NCI-H1417 (cell line): ENCODE results near the gene TNFRSF4.

Source experiments
- DNase-seq, 3 experiments: peaks; one replicate each; lab custom pipeline; 2025; lab: John Stamatoyannopoulos, UW

TNFRSF4 gene

GRCh38 chr1:1245178-1245816 lies 31.3 kb upstream of the TNFRSF4 start:
- no peak for DNase-seq

- no peak for DNase-seq
Observed at GRCh38 chr1:1244192-1244811, 30.3 kb upstream of the TNFRSF4 start.

- DNase-seq = no peak
Observed at GRCh38 chr1:1243807-1244191, 29.8 kb upstream of the TNFRSF4 start.

- no peak for DNase-seq
Observed at GRCh38 chr1:1243266-1243660, 29.3 kb upstream of the TNFRSF4 start.

- no peak for DNase-seq
Observed at GRCh38 chr1:1242461-1243265, 28.7 kb upstream of the TNFRSF4 start.

DNA sequence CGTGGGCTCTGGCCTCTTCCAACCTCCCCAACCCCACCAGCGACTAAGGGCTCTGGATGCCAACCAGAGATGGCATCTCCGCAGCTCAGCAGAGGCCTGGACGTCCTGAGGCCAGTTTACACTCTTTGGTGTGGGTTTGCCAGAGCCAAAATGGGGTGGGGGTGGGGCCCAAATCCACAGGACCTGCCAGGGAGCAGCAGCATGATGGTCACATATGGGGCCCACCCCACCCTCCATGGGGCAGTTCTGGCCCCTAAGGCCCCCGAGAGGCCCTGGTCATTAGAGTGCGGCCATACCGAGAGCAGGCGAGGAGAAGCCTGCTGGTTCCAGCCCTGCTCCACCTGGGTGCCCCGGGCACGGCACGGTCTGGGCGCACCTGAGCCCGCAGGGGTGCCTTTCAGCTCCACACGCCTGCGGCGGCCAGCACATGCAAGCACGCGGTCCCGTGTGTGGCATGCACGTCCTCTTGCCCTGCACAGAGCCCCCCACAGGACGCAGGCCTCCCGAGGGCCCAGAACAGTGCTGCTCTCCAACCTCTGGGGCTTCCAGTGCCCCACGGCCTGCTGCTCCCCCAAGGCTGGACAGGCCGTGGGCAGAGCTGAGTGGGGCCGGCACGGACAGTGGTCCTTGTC lies 27.8 kb upstream of the TNFRSF4 start:
- DNase-seq = no peak

DNA sequence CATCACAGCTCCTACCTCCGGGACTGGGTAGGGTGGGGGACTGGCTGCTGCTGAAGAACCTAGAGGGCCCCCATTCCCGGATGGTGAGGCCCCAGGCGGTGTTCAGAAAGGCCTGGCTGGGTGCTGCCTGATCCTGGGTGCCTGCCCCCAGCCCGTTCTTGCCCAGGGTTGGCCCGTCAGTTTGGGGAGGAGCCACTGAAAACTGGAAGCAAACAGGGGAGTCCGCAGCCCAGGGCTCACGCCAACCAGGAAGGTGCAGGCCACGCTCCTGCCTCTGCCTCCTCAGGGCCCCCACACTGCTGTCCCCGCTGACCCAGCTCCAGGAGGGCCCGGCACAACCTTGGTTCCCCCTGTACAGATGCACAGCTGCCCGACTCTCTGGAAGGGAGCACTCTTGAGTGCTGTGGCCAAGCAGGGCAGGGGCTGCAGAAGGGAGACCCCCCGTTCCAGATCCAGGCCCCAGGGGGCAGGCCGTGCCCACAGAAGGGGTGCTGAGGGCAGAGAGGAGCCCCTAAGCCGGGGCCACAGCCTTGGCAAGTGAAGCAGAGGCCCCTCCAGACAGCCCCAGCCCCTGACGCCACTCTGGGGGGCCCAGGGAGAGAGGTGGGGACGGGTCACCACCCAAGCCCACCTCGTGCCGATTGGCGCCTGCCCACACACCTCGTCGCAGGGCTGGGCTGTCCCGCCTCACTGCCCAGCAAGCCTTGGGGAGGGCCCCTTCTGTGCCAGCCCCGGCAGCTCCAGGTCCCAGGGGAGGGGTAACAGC lies 27.1 kb upstream of the TNFRSF4 start:
- no peak for DNase-seq

DNA sequence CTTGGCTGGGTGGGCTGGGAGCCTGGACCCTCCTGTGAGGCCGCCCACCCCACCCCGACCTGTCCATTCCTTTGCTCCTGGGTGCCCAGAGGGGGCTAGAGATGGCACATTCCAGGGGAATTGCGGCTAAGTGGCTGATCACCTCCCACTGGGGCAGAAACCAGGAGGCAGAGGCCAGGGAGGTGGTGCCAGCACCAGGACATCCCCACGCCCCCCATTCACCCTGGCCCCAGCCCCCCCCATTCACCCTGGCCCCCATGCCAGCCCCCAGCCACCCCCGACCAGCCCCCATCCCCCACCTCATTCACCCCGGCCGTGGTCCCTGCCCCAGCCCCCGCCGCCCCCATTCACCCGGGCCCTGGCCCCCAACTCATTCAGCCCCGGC lies 26.4 kb upstream of the TNFRSF4 start:
- no peak for DNase-seq

DNA sequence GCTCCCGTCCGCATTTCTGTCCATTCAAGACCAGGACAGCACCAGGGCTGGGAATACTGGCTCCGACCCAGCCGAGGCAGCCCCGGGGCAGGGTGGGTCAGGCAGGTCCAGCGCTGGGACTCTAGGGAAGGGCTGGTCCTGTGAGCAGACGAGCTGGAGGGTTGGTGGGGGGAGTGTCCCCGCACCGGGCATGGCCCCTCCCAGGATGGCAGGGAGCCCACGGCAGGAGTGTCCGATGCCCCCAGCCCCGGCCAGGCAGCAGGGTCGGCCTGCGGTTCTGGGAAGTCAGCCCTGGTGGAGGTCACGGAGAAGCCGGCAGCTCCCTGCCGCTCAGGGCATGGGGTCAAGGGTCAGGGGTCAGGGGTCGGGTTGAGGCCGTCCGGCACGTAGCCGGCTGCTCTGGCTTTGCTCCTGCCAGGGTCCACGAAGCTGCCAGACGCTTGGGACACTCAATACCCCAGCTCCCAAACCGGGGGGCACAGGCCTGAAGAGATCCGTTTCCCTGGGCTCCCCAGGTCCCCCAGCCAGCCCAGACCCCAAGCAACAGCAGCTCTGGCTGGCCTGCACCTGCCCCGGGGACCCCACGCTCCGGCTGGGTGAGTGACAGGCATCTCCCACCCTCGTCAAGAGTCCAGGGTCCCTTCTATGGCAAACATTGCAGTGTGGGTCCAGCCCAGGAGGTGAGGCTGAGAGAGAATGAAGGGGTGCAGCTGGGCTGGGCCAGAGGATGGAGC lies 25.8 kb upstream of the TNFRSF4 start:
- DNase-seq = no peak

GRCh38 chr1:1239227-1239613 lies 25.3 kb upstream of the TNFRSF4 start:
- DNase-seq = no peak

GRCh38 chr1:1238702-1239178 lies 24.8 kb upstream of the TNFRSF4 start:
- no peak for DNase-seq

GRCh38 chr1:1237874-1238701 lies 24.1 kb upstream of the TNFRSF4 start:
- no peak for DNase-seq

DNA sequence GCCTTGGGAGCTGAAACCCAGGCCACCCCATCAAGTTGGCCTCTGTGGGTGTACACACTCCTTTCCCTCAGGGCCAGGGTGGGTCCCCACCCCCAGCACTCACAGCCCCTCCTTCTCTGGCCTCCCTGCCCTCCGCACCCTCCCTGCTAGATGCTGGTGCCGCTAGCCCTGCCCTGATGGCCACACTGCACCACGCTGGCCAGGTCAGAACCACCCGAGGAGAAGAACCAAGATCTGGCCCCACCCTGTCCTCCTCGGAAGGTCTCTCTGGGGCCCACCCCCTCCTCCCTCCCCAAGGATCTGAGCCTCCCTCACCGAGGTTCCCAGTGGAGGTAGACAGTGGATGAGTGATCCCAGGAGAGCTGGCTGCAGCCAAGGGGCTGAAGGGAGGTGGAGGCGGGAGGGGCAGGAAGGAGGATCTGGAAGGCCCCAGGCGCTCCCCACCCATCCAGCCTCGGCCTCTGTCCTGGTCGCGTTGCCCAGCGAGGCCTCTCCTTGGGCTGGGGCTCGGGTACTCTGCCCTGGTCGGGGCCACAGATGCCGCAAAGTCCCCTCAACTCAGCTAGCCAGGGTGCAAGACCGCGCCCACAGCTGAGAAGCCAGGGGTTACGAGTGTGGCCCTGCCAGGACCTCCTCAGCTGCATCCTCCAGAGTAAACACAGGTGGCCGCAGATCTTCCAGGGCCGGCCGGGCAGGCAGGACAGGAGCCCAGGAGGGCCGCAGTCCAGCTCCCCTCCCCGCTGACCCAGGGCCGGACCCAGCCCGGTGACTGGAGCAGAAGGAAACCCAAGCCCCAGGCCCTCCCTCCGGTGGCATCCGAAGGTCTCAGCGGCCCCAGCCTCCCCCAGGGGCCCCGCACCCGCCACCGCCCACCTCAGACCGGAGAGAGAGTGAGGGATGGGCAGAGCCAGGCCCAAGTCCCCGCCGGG lies 23.3 kb upstream of the TNFRSF4 start:
- DNase-seq = peak in 1 of 3 experiments; percentile 21

DNA sequence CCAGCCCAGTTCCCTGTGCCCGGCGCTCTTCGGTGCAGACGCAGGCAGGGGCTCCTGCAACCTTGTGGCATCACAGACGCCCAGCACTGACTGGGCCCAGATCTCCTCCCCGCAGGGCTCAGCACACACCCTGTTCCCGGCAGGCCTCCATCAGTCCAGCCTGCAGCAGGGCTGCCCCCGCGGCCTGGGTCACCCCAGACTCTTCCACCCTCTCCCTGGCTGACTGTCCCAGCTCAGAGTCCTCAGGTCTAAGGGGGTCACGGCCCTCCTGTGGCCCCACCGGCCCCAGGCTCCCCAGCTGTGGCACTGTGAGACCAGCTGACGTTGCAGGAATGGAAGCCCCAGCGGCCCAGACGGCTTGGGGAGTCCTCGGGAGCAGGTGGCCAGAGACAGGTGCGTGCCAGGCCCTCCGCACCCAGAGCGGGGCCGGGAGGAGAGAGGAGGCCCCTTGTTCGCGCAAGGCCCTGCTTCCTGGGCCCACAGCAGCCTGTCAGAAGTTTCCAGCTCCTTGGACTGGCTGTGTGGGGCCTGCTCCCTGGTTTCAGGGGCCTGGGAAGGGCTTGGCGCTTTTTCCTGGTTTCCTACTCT lies 22.3 kb upstream of the TNFRSF4 start:
- DNase-seq = no peak

DNA sequence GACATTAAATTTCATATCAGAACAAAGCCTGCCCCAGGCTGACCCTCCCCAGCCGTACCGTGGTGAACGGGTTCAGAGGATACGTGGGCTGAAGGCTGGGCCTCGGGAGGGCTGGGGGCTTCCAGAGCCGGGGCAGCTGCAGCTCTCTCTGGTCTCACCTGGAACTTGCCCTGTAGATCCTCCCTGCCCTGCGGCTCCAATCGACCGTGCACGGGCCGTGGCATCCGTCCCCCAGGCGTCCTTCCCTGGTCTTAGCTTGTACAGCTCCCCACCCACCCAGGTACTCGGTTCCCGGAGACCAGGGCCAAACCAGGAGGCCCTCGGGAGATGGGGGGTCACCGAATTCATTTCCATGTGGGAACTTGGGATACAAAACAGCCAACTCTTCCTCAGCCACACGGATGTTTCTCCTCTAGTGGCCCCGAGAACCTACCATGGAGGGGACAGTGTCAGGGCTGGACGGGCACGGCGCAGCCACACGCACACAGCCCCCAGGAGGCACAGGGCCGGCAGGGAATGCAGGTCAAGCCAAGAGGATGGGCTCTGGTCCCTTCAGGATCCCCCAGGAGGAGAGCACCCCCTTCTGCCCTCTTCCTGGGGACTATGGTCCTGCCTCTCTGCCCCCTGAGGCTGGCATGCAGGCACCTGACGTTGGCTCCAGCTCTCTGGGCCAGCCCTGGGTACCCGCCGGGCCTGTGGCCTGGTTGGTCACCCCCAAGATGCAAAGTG lies 21.2 kb upstream of the TNFRSF4 start:
- DNase-seq = no peak

GRCh38 chr1:1234180-1234808 lies 20.3 kb upstream of the TNFRSF4 start:
- DNase-seq = no peak

DNA sequence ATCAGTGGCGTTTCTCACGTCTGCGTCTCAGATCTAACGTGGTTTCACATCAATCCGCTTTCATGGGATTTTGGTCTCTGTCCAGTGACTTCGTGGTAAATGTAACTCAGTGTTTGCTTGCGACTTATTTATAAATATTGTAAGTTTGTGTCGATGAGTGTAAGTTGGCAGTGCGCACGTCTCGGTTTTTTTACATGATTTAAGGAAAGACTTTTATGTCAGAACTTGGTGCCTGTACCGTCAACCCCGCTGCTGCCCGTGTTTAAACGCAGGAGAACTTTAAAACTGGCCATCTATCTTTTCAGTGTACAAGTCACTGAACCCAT lies 19.6 kb upstream of the TNFRSF4 start:
- DNase-seq = no peak
